PC-9 (cell line): ENCODE results near the gene ZBTB18.

Source experiments
- CTCF ChIP-seq: fragments of 200-600 bp; sonication (generic); conservative IDR thresholded peaks from 2 replicates; pipeline ENCODE4 v1.6.1; 2017; ENCODE audit warnings: mixed run types, antibody characterized with exemption, mild to moderate bottlenecking, moderate library complexity
- EZH2 ChIP-seq: fragments of 200-600 bp; sonication (generic); IDR thresholded peaks from 2 replicates; pipeline ENCODE4 v1.8.0; 2017; ENCODE audit warnings: antibody characterized with exemption, low read depth

- TF ChIP-seq CTCF (no peak), EZH2 (no peak)
Observed at GRCh38 chr1:244060117-244060516, 9.0 kb downstream of the ZBTB18 start.
